ENCODE results near the gene GMCL1. TPM values are rescaled to one million over a fixed set of nuclear protein-coding genes. Genes with fewer than 3 reads are reported as not detected.
A peak's percentile ranks its signal among the peaks of the same experiment; 100 is the strongest.

GMCL1 gene
- total and polyA plus RNA-seq, 2 of the 13 experiments (the other 11 are each of a cell fraction or from before 2014, with no cell fraction given): 18.7 to 24.0 TPM

- TF ChIP-seq, protein P1, sequence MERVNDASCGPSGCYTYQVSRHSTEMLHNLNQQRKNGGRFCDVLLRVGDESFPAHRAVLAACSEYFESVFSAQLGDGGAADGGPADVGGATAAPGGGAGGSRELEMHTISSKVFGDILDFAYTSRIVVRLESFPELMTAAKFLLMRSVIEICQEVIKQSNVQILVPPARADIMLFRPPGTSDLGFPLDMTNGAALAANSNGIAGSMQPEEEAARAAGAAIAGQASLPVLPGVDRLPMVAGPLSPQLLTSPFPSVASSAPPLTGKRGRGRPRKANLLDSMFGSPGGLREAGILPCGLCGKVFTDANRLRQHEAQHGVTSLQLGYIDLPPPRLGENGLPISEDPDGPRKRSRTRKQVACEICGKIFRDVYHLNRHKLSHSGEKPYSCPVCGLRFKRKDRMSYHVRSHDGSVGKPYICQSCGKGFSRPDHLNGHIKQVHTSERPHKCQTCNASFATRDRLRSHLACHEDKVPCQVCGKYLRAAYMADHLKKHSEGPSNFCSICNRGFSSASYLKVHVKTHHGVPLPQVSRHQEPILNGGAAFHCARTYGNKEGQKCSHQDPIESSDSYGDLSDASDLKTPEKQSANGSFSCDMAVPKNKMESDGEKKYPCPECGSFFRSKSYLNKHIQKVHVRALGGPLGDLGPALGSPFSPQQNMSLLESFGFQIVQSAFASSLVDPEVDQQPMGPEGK (CRISPR knock-in tag; IDR thresholded peaks at IDR 0.05): peak; percentile 79
- TF ChIP-seq FOXO1 (CRISPR knock-in tag; IDR thresholded peaks at IDR 0.05) (peak; percentile 80), SIX1 (CRISPR knock-in tag; IDR thresholded peaks at IDR 0.05; ENCODE audit: borderline replicate concordance) (peak; percentile 32; the same call in 1 of the 2 replicates), ZNF432 (CRISPR knock-in tag; IDR thresholded peaks at IDR 0.05; ENCODE audit: borderline replicate concordance) (no peak), SIX4 (CRISPR knock-in tag; IDR thresholded peaks at IDR 0.05) (peak; percentile 68), ZFP37 (CRISPR knock-in tag; IDR thresholded peaks at IDR 0.05; ENCODE audit: borderline replicate concordance) (peak; percentile 92), MTA3 (CRISPR knock-in tag; IDR thresholded peaks at IDR 0.05) (no peak), ZFYVE20 (CRISPR knock-in tag; IDR thresholded peaks at IDR 0.05; ENCODE audit: borderline replicate concordance, low read depth) (0 out of 2 replicates have a peak, but pooled peaks have one; percentile 86), ZUFSP (CRISPR knock-in tag; IDR thresholded peaks at IDR 0.05; ENCODE audit: borderline replicate concordance) (no peak), NFIC (IDR thresholded peaks at IDR 0.05; ENCODE audit: low read length) (no peak), BORCS8-MEF2B (CRISPR knock-in tag; IDR thresholded peaks at IDR 0.05) (peak; percentile 87; the same call in 1 of the 2 replicates), HOXA5 (CRISPR knock-in tag; IDR thresholded peaks at IDR 0.05) (peak; percentile 39; the same call in 1 of the 2 replicates), DR1 (CRISPR knock-in tag; IDR thresholded peaks at IDR 0.05) (peak; percentile 95), PHF21A (CRISPR knock-in tag; IDR thresholded peaks at IDR 0.05) (peak; percentile 89), ZSCAN20 (CRISPR knock-in tag; IDR thresholded peaks at IDR 0.05; ENCODE audit: borderline replicate concordance) (peak; percentile 12; the same call in 1 of the 2 replicates), FOXC1 (CRISPR knock-in tag; IDR thresholded peaks at IDR 0.05; ENCODE audit: borderline replicate concordance) (peak; percentile 99), EP300 (IDR thresholded peaks at IDR 0.05; ENCODE audit: low read depth in 2 of 2, low read length in 2 of 2) (peak in 1 of 2 experiments; percentile 49; a peak in 2 of 4 replicates), EP300 (CRISPR knock-in tag; IDR thresholded peaks at IDR 0.05; ENCODE audit: borderline replicate concordance) (peak; percentile 62), TEAD3 (CRISPR knock-in tag; optimal IDR thresholded peaks at IDR 0.05; ENCODE audit: borderline replicate concordance) (peak; percentile 79), HHEX (CRISPR knock-in tag; IDR thresholded peaks at IDR 0.05) (peak; percentile 54; the same call in 1 of the 2 replicates), REL (CRISPR knock-in tag; conservative IDR thresholded peaks at IDR 0.05) (peak; percentile 97), U2AF1 (optimal IDR thresholded peaks at IDR 0.05; ENCODE audit: low read depth, low read length) (peak; percentile 81), ZNF672 (CRISPR knock-in tag; IDR thresholded peaks at IDR 0.05) (peak; percentile 65; the same call in 1 of the 2 replicates), ZNF792 (CRISPR knock-in tag; IDR thresholded peaks at IDR 0.05) (peak; percentile 85; the same call in 1 of the 2 replicates), SNAPC5 (CRISPR knock-in tag; IDR thresholded peaks at IDR 0.05; ENCODE audit: borderline replicate concordance) (peak; percentile 64; the same call in 1 of the 2 replicates), RXRB (CRISPR knock-in tag; IDR thresholded peaks at IDR 0.05; ENCODE audit: borderline replicate concordance) (peak; percentile 87)
- TF ChIP-seq, protein P2, sequence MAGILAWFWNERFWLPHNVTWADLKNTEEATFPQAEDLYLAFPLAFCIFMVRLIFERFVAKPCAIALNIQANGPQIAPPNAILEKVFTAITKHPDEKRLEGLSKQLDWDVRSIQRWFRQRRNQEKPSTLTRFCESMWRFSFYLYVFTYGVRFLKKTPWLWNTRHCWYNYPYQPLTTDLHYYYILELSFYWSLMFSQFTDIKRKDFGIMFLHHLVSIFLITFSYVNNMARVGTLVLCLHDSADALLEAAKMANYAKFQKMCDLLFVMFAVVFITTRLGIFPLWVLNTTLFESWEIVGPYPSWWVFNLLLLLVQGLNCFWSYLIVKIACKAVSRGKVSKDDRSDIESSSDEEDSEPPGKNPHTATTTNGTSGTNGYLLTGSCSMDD (CRISPR knock-in tag; IDR thresholded peaks at IDR 0.05): no peak
These were observed at the start of gene GMCL1 (continued) for GRCh38 chr2:69829256-69830044.
